Hair follicle dermal papilla cell (primary cell): ENCODE results near the gene TRIM34. TPM values are rescaled to one million over a fixed set of nuclear protein-coding genes. Genes with fewer than 3 reads are reported as not detected.

ENCODE experiments used
- total RNA-seq: library from RNA; depleted of rRNA; stranded (reverse); fragments of >200 nt; gene quantifications from 2 replicates; pipeline ENCODE4 v1.2.3, GENCODE V29; 2012

The TRIM34 gene, protein sequence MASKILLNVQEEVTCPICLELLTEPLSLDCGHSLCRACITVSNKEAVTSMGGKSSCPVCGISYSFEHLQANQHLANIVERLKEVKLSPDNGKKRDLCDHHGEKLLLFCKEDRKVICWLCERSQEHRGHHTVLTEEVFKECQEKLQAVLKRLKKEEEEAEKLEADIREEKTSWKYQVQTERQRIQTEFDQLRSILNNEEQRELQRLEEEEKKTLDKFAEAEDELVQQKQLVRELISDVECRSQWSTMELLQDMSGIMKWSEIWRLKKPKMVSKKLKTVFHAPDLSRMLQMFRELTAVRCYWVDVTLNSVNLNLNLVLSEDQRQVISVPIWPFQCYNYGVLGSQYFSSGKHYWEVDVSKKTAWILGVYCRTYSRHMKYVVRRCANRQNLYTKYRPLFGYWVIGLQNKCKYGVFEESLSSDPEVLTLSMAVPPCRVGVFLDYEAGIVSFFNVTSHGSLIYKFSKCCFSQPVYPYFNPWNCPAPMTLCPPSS
- 6.8 and 11.2 TPM in 2 replicates for total RNA-seq

DNA sequence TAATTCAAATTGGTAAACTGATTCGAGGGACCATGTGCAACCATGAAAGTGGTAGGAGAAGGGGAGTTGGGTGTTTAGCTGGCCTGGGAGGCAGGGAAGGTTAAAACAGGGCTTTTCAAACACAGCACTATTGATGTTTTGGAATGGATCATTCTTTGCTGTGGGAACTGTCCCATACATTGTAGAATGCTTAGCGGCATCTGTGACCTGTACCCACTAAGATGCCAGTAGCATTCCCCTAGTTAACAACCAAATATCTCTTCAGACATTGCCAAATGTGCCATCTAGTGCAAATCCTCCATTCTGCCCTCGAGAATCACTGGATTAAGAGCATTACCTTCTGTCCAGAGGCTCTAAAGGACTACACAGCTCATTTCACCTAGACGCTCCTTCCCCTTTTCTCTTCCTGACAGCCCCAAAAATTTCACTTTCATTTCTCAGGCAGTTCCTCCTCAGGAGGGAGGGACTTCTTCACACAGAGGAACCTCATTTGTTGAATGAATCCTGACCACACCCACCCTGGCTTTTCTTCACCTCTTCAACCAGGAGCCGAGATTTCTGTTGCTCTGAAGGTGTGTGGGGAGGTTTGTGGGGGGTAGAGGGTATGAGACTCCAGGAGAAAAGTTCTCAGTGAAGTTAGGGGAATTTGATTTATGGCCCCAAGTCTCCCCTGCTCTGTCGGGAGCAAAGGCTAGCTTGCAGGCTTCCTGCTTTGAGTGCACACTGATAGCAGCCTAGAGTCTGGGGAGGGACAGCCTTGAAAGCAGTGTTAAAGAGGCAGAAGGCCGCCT, at the start of gene TRIM34:
Gene TRIM34, plus strand, starts transcription at position 513 of the 791 bp plus-strand sequence. CDS start 7,331 bp downstream, outside the sequence.

DNA sequence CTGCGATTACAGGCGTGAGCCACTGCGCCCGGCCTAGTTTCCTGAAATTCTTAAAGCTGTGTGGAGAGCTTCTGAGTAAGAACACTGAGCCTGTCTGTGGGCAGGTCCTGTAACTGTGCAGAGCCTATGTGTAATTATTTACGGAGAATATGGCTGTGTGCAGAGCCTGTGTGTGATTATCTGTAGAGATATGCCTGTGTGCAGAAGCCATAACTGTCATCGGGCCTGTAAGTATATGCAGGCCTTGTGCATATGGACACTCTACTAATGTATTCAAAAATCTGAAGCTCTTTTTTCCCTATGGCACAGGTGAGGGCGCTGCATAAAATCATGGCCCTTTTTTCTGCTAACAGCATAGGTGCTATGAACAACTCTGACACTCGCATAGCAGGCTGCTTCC, 44.2 kb upstream of the TRIM34 start, which contains the start of gene OR52B6:
Gene OR52B6, plus strand, starts transcription at position 301 of the 400 bp plus-strand sequence. Its CDS starts 0 bp downstream, at position 301.

DNA sequence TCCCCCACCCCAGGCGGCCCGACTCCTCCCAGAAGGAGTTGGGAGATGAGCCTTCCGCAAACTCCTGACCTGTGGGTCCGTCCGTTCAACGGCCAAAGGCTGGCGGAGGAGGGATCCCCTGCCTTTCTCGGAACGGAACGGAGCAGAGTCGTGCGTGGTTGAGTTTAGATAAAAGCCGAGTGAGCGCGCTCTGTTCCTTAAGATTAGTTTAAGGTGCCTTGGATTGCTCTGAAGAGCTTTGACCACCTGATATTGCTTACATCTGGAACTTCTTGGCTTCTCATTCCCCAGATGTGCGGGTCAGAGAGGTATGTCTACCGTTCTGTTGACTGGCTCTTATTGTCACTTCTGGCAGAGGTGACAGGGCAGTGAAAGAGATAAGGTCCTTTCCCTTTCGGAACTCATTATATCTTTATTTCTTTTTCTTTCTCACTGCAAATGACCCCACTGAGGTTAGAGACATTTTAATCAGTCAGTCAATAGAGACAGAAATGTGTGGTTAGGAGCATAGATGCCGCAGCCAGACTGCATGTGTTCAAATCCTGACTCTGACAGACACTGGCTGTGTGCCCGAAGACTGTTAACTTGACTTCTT, 28.1 kb upstream of the TRIM34 start, which contains the start of gene TRIM6:
Gene TRIM6, plus strand, starts transcription at position 31 of the 595 bp plus-strand sequence. Its CDS starts 261 bp downstream, at position 292.

DNA sequence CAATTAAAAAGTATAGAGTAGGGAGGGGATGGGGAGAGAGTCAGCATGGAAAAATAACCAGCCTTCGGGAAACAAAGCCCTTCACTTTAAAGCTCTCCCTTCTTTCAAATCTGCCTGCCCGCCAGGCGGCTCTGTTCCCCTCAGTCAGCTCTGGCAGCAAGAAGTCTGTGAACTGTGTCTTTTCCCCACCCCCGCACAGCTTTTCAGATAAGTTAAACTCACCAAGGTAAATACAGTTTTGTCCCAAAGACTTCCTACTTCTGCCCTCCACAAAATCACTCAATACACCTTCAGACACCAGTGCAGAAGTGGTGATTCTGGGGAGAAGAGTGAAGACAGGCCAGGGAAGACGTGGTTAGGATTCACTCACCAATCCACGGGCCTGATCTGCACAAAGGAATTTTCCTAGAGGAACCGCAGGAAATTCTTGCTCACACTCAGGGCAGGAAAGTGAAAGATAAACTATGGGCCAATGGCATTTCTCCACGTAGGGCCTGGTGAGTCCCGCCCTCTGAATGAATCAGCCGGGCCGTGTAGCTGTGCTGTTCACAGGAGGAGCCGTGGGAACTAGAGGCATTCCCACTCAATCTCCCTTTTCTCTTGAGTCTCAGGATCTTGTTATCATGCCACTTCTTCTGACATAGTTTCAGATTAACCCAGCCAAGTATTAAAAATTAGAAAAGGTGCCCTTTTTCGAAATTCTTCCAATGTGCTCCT, 60.0 kb downstream of the TRIM34 start, which contains the start of gene TRIM5:
Gene TRIM5, minus strand, starts transcription at position 429 of the 717 bp plus-strand sequence. CDS start 4,897 bp downstream, outside the sequence.

DNA sequence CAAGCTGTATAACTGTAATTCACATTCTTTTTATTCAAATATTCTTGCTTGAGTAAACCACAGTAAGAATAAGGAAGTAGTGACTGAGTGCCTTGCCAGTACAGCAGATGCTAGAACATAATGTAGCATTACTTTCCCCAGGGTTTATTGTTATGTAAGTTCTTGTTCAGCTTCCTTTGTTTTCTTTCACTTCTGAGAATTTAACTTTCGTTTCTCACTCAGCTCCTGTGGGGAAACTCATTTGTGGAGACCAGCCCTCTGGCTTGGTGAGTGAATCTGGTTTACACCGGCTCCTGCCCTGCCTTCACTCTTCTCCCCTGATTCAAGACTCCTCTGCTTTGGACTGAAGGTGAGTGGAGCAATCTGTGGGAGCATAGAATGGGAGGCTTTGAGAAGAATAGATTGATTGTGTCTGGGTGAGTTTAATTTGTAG, 64.8 kb downstream of the TRIM34 start, which contains the start of gene TRIM22:
Gene TRIM22, plus strand, starts transcription at position 240 of the 433 bp plus-strand sequence. CDS start 6,443 bp downstream, outside the sequence.

Other genes starting within 250 kb of the TRIM34 start
- gene OR51M1, start 241.2 kb upstream of the TRIM34 start, total RNA-seq, result not detected in 2 replicates
- not detected in 2 replicates for gene OR51Q1, start 202.9 kb upstream of the TRIM34 start, total RNA-seq
- not detected in 2 replicates for gene OR51I1, start 183.5 kb upstream of the TRIM34 start, total RNA-seq
- gene OR51I2, start 175.7 kb upstream of the TRIM34 start, total RNA-seq, result not detected in 2 replicates
- gene OR52D1, start 136.3 kb upstream of the TRIM34 start, total RNA-seq, result not detected in 2 replicates
- gene UBQLN3, start 115.0 kb upstream of the TRIM34 start, total RNA-seq, result 0.12 and 0.16 TPM in 2 replicates
- 0.32 and 0.49 TPM in 2 replicates for gene UBQLNL, start 108.3 kb upstream of the TRIM34 start, total RNA-seq
- 0.81 TPM in 1 of 2 replicates, not detected in the other for gene OR52H1, start 76.5 kb upstream of the TRIM34 start, total RNA-seq
- gene OR52B6, start 44.1 kb upstream of the TRIM34 start, total RNA-seq, result not detected in 2 replicates
- gene TRIM6, start 28.4 kb upstream of the TRIM34 start, total RNA-seq, result 4.5 and 8.3 TPM in 2 replicates
- gene TRIM5, start 60.1 kb downstream of the TRIM34 start, total RNA-seq, result 30.7 and 32.6 TPM in 2 replicates
- gene TRIM22, start 64.8 kb downstream of the TRIM34 start, total RNA-seq, result 143 and 164 TPM in 2 replicates
- 0.12 TPM in 1 of 2 replicates, not detected in the other for gene OR56B1, start 111.4 kb downstream of the TRIM34 start, total RNA-seq
- gene OR52N4, start 129.2 kb downstream of the TRIM34 start, total RNA-seq, result not detected in 2 replicates
- not detected in 2 replicates for gene OR52N5, start 158.4 kb downstream of the TRIM34 start, total RNA-seq
- not detected in 2 replicates for gene OR52N1, start 166.3 kb downstream of the TRIM34 start, total RNA-seq
- gene OR52N2, start 183.9 kb downstream of the TRIM34 start, total RNA-seq, result not detected in 2 replicates
- not detected in 2 replicates for gene OR52E6, start 216.9 kb downstream of the TRIM34 start, total RNA-seq
- not detected in 2 replicates for gene OR52E8, start 232.7 kb downstream of the TRIM34 start, total RNA-seq